Left forelimb (tissue), 1 donor: ENCODE data around the gene VPS13C.
"Not testable (repeated sequence)": the region's sequence is repeated elsewhere in the genome, so short reads cannot be mapped to it uniquely, and the experiment has no call there.

Experiments
- DNase-seq: peaks from one replicate; pipeline ENCODE4 v3.0.0-alpha.2; 2018; ENCODE audit warnings: low spot score

VPS13C gene

GRCh38 chr15:62075595-62076277 lies 15.5 kb upstream of the VPS13C start:
- no peak for DNase-seq

- DNase-seq: no peak
Measured at GRCh38 chr15:62071711-62072308, 11.6 kb upstream of the VPS13C start.

DNA sequence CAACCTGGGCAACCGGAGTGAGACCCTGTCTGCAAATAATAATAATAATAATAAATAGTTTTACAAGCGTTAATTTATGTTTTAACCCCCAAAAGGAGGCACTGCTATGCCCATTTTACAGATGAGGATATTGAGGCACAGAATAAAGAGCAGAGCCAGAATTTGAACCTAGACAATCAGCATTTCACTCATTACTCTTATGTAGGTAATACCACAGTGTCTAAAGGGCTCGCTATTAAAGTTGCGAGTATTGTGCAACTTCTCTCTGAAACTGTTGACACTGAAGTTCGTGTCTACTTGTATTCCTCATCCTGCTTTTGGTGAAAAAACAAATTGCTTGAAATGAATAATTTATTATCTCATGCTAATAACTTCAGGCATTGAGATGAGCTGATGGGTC lies 9.3 kb upstream of the VPS13C start:
- DNase-seq: no peak

GRCh38 chr15:62068810-62069167 lies 8.5 kb upstream of the VPS13C start:
- DNase-seq: no peak

DNA sequence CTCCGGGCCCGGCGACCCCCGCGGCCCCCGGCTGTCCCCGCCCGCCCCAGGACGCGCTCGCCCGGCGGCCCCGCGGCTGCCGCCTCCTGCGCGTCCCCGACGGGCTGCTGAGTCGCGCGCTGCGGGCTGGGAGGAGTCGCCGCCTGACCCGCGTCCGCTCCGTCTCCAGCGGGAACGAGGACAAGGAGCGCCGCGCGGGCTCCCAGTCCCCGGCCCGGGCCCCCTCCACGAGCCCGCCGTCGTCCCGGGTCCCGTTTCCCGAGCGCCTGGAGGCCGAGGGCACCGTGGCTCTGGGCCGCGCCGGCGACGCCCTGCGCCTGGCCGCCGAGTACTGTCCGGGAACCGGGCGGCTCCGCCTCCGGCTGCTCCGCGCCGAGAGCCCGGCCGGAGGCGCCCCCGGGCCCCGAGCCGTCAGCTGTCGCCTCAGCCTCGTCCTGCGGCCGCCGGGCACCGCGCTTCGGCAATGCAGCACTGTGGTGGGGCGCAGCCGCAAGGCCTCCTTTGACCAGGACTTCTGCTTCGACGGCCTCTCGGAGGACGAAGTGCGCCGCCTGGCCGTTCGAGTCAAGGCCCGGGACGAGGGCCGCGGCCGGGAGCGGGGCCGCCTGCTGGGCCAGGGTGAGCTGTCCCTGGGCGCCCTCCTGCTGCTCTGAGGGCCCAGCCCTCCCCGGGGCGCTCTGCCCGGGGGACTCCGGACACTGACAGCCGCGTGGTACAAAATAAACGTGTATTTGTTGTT lies 8.0 kb upstream of the VPS13C start:
- DNase-seq: peak; percentile 74

GRCh38 chr15:62067448-62068044 lies 7.3 kb upstream of the VPS13C start:
- peak; percentile 65 for DNase-seq

GRCh38 chr15:62066663-62067447 lies 6.6 kb upstream of the VPS13C start, which contains the start of gene C2CD4A:
Gene C2CD4A (plus strand): TSS chr15:62066977. CDS start chr15:62067614, 637 bp downstream.
- DNase-seq: peak; percentile 75

GRCh38 chr15:62063825-62064635 lies 3.8 kb upstream of the VPS13C start:
- no peak for DNase-seq

GRCh38 chr15:62060896-62061280 lies 641 bp upstream of the VPS13C start:
- no peak for DNase-seq

GRCh38 chr15:62059816-62060112 lies 483 bp downstream of the VPS13C start:
- no peak for DNase-seq

DNA sequence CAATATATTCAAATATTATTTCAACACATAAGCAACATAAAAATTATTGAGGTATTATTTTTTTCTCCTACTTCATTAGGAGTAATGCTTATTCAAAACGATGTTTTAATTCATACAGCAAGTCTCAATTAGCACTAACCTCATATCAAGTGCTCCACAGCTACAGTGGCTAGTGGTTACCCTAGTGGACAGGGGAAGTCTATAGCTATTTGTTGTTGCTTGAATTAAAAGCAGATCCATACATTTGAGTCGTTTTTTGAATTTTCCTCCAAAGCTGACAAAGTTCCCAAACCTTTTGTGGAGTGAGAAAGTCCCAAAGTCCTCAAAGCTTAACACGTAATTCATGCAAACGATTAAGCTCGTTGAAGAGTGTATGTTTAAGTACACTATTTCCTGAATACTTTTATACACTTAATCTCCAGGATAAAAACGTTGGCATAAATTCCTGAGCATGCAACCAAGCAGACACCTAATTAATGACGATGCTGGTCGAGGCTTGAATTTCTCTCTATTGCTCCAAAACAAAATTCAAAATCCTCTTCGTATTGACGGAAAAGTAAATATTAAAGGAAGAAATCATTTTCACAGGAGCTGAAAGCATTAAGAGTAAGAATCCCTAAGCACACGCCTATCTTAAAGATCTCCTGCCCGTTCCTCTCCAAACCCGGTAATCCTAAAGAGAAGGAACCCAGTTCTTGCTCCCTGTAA lies 985 bp downstream of the VPS13C start:
- DNase-seq: no peak

GRCh38 chr15:62058327-62059028 lies 1.8 kb downstream of the VPS13C start:
- no peak for DNase-seq

DNA sequence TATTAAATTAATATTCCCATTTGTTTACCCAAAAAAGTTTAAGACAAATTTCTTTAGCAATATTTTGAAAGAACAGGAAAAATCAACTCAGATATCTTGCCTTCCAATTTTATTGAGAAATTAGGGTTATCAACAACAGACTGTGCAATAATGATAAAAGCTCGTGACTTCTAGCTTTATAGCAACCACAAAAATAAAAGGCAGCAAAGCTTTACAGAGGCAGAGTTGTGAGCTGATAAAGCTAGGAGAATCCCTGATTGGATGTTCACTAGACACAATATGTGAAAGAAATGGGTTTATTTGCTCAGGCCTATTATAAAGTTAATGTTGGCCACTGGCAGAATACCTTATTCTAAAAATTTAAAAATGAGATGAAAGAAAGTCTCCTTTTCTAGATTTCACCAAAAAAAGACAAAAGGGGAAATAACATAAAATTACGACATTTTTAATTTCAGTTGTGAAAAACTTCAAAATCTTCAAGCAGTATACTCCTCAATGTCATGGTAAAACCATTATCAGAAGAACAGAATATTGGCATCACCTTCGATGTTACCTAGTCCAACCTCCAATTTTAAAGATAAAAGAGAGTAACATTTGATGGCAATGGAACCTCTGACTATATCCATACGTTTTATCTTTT lies 2.8 kb downstream of the VPS13C start:
- DNase-seq: no peak

GRCh38 chr15:62054979-62055378 lies 5.3 kb downstream of the VPS13C start:
- no peak for DNase-seq

GRCh38 chr15:62053439-62054085 lies 6.7 kb downstream of the VPS13C start:
- no peak for DNase-seq

DNA sequence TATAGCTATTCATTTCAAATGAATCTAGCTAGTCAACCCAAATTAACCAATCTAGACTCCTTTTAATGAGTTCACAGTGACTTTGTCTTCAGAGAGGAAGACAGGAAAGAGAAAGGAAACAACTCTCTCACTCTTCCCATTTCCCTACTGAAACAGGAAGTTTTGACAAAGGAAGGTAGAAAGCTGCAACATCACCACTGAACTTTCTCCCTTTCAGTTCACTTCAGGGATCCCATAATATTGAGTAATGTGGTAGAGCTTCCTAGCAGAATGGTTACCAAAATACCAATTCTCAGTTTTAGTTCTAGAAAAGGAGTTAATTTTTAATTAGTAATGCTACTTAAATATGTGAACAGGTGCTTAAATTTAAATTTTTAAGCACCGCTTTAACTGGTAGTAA lies 7.5 kb downstream of the VPS13C start:
- no peak for DNase-seq

DNA sequence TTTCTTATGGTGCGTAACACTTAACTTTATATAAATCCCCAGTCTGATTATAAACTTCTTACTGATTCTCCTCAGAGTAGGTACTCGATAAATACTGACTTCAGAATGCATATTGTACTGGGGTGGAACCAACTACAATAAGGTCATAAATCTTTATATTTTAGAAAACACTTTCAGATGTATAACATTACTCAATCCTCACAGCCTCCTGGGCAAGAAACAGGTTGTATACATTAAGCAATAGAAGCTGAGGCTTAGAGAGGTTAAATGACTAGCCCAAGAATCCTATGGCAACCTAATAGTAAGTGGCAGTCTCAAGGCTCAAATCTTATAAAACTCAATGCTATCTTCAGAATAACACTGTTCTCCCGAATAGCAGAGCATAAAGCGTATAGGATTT lies 9.1 kb downstream of the VPS13C start:
- DNase-seq: no peak

DNA sequence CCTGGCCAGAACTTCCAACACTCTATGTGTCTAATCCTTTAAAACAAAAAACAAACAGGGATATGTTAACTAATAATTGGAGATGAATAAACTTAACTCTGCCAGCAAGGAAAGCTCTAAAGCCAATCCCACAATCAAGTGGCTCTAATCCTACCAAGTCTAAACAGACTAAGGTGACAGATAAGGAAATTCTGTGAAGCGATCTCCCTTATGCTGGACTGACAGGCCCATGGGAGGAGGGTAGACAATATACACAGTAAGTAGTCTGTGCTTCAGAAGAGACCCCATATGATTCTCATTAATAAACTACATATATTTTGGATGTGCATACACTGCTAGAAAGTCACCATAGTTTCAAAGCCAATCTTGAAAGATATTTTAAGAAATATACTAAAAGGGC lies 10.1 kb downstream of the VPS13C start:
- no peak for DNase-seq

DNA sequence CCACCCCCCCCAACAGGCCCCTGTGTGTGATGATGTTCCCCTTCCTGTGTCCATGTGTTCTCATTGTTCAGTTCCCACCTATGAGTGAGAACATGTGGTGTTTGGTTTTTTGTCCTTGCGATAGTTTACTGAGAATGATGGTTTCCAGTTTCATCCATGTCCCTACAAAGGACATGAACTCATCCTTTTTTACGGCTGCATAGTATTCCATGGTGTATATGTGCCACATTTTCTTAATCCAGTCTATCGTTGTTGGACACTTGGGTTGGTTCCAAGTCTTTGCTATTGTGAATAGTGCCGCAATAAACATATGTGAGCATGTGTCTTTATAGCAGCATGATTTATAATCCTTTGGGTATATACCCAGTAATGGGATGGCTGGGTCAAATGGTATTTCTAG lies 12.0 kb downstream of the VPS13C start:
- DNase-seq: not testable (repeated sequence)
